Dendritic cell treated with granulocyte-macrophage colony-stimulating factor and Interleukin-4, amounts not matched to agents 40 ng/mL and 50 ng/mL, for 4 days (primary cell): ENCODE results near the gene CLSTN1.
A peak's percentile ranks its signal among the peaks of the same experiment; 100 is the strongest.

Source experiments
- H3K27ac Mint-ChIP-seq: one replicate; pipeline ENCODE4 v1.8.0; 2022; ENCODE audit warnings: mild to moderate bottlenecking, mixed read lengths
- H3K27me3 Mint-ChIP-seq: one replicate; pipeline ENCODE4 v1.8.0; 2022; ENCODE audit warnings: mild to moderate bottlenecking, mixed read lengths
- H3K36me3 Mint-ChIP-seq: one replicate; pipeline ENCODE4 v1.8.0; 2022; ENCODE audit warnings: low read depth, mixed read lengths
- H3K4me1 Mint-ChIP-seq: one replicate; pipeline ENCODE4 v1.8.0; 2022; ENCODE audit warnings: low read depth, mixed read lengths
- H3K4me3 Mint-ChIP-seq: one replicate; pipeline ENCODE4 v1.8.0; 2022; ENCODE audit warnings: mild to moderate bottlenecking, moderate library complexity, mixed read lengths
- H3K9me3 Mint-ChIP-seq: one replicate; pipeline ENCODE4 v1.8.0; 2022; ENCODE audit warnings: mixed read lengths
- intact Hi-C: fragments of 100-400 bp; cut with micrococcal nuclease; formaldehyde crosslinking; loops from one replicate; pipeline ENCODE4 v1.15.0; 2022

CLSTN1 gene

GRCh38 chr1:9860887-9861286 lies 37.1 kb upstream of the CLSTN1 start:
- no peak overlapping the region for H3K4me3 Mint-ChIP-seq
- no peaks in the 10 kb centered on the region for H3K27me3 Mint-ChIP-seq
- H3K4me1 Mint-ChIP-seq, result peaks cover 36% of the 10 kb centered on the region
- no peak overlapping the region for H3K27ac Mint-ChIP-seq
- no peaks in the 10 kb centered on the region for H3K9me3 Mint-ChIP-seq
- intact Hi-C loops, result loop anchor here (5.0 kb wide), 1 partner anchor 44 kb away; no protein-coding TSS in a partner anchor
- H3K36me3 Mint-ChIP-seq, result peaks cover 70% of the 10 kb centered on the region

- intact Hi-C loops, result loop anchor here (5.0 kb wide), 1 partner anchor 42 kb away; no protein-coding TSS in a partner anchor
- H3K9me3 Mint-ChIP-seq, result no peaks in the 10 kb centered on the region
- H3K36me3 Mint-ChIP-seq, result peaks cover 62% of the 10 kb centered on the region
- H3K4me1 Mint-ChIP-seq, result peaks cover 39% of the 10 kb centered on the region
- no peaks in the 10 kb centered on the region for H3K27me3 Mint-ChIP-seq
- H3K4me3 Mint-ChIP-seq, result peak overlapping the region; percentile 6
- peak overlapping the region; percentile 61 for H3K27ac Mint-ChIP-seq
These were observed 35.7 kb upstream of the CLSTN1 start for GRCh38 chr1:9859281-9860014.

GRCh38 chr1:9858293-9859035 lies 34.7 kb upstream of the CLSTN1 start:
- H3K27ac Mint-ChIP-seq, result peak overlapping the region; percentile 61
- intact Hi-C loops, result no loop called here
- H3K27me3 Mint-ChIP-seq, result no peaks in the 10 kb centered on the region
- H3K9me3 Mint-ChIP-seq, result no peaks in the 10 kb centered on the region
- H3K4me1 Mint-ChIP-seq, result peaks cover 34% of the 10 kb centered on the region
- peaks cover 62% of the 10 kb centered on the region for H3K36me3 Mint-ChIP-seq
- no peak overlapping the region for H3K4me3 Mint-ChIP-seq

- H3K9me3 Mint-ChIP-seq, result no peaks in the 10 kb centered on the region
- no peak overlapping the region for H3K4me3 Mint-ChIP-seq
- H3K36me3 Mint-ChIP-seq, result peaks cover 61% of the 10 kb centered on the region
- peaks cover 16% of the 10 kb centered on the region for H3K27me3 Mint-ChIP-seq
- intact Hi-C loops, result no loop called here
- H3K4me1 Mint-ChIP-seq, result peaks cover 55% of the 10 kb centered on the region
- H3K27ac Mint-ChIP-seq, result no peak overlapping the region
These were observed 31.4 kb upstream of the CLSTN1 start for GRCh38 chr1:9855186-9855585.

- Mint-ChIP-seq H3K9me3 (no peaks in the 10 kb centered on the region), H3K27me3 (peaks cover 16% of the 10 kb centered on the region), H3K36me3 (peaks cover 64% of the 10 kb centered on the region), H3K4me3 (no peak overlapping the region), H3K4me1 (peaks cover 39% of the 10 kb centered on the region), H3K27ac (no peak overlapping the region)
- intact Hi-C loops, result no loop called here
These were observed 29.5 kb upstream of the CLSTN1 start for GRCh38 chr1:9853249-9853595.

- Mint-ChIP-seq H3K27me3 (peaks cover 16% of the 10 kb centered on the region), H3K4me3 (no peak overlapping the region), H3K27ac (no peak overlapping the region), H3K9me3 (no peaks in the 10 kb centered on the region), H3K36me3 (peaks cover 58% of the 10 kb centered on the region), H3K4me1 (peaks cover 42% of the 10 kb centered on the region)
- intact Hi-C loops, result no loop called here
These were observed 28.9 kb upstream of the CLSTN1 start for GRCh38 chr1:9852410-9853248.

GRCh38 chr1:9852004-9852403 lies 28.2 kb upstream of the CLSTN1 start:
- intact Hi-C loops, result no loop called here
- peaks cover 42% of the 10 kb centered on the region for H3K4me1 Mint-ChIP-seq
- no peak overlapping the region for H3K4me3 Mint-ChIP-seq
- peaks cover 16% of the 10 kb centered on the region for H3K27me3 Mint-ChIP-seq
- no peaks in the 10 kb centered on the region for H3K9me3 Mint-ChIP-seq
- H3K36me3 Mint-ChIP-seq, result peaks cover 51% of the 10 kb centered on the region
- no peak overlapping the region for H3K27ac Mint-ChIP-seq

- Mint-ChIP-seq H3K27ac (no peak overlapping the region), H3K4me1 (peaks cover 51% of the 10 kb centered on the region), H3K4me3 (no peak overlapping the region), H3K36me3 (peaks cover 48% of the 10 kb centered on the region), H3K27me3 (peaks cover 16% of the 10 kb centered on the region), H3K9me3 (no peaks in the 10 kb centered on the region)
- intact Hi-C loops, result no loop called here
These were observed 26.8 kb upstream of the CLSTN1 start for GRCh38 chr1:9850442-9851162.

- intact Hi-C loops, result no loop called here
- H3K36me3 Mint-ChIP-seq, result peaks cover 48% of the 10 kb centered on the region
- no peak overlapping the region for H3K27ac Mint-ChIP-seq
These were observed 26.1 kb upstream of the CLSTN1 start for GRCh38 chr1:9849691-9850441.

GRCh38 chr1:9848022-9848421 lies 24.3 kb upstream of the CLSTN1 start:
- no peak overlapping the region for H3K27ac Mint-ChIP-seq
- H3K4me1 Mint-ChIP-seq, result peaks cover 38% of the 10 kb centered on the region
- H3K36me3 Mint-ChIP-seq, result peaks cover 34% of the 10 kb centered on the region
- H3K27me3 Mint-ChIP-seq, result peaks cover 16% of the 10 kb centered on the region
- no peak overlapping the region for H3K4me3 Mint-ChIP-seq
- intact Hi-C loops, result no loop called here
- H3K9me3 Mint-ChIP-seq, result no peaks in the 10 kb centered on the region

More at GRCh38 chr1:9849691-9850441, 26.1 kb upstream of the CLSTN1 start:
- Mint-ChIP-seq H3K4me3 (no peak overlapping the region), H3K27me3 (peaks cover 16% of the 10 kb centered on the region), H3K9me3 (no peaks in the 10 kb centered on the region), H3K4me1 (peaks cover 45% of the 10 kb centered on the region)

GRCh38 chr1:9847269-9847668 lies 23.5 kb upstream of the CLSTN1 start:
- Mint-ChIP-seq H3K36me3 (peaks cover 30% of the 10 kb centered on the region), H3K4me1 (peaks cover 37% of the 10 kb centered on the region), H3K9me3 (no peaks in the 10 kb centered on the region), H3K4me3 (no peak overlapping the region), H3K27ac (no peak overlapping the region), H3K27me3 (peaks cover 16% of the 10 kb centered on the region)
- intact Hi-C loops, result no loop called here

GRCh38 chr1:9846611-9847171 lies 22.9 kb upstream of the CLSTN1 start:
- no peaks in the 10 kb centered on the region for H3K9me3 Mint-ChIP-seq
- intact Hi-C loops, result no loop called here
- H3K27me3 Mint-ChIP-seq, result peaks cover 12% of the 10 kb centered on the region
- no peak overlapping the region for H3K4me3 Mint-ChIP-seq
- H3K36me3 Mint-ChIP-seq, result peaks cover 24% of the 10 kb centered on the region
- H3K4me1 Mint-ChIP-seq, result peaks cover 40% of the 10 kb centered on the region
- peak overlapping the region; percentile 77 for H3K27ac Mint-ChIP-seq

GRCh38 chr1:9845914-9846313 lies 22.1 kb upstream of the CLSTN1 start:
- Mint-ChIP-seq H3K9me3 (no peaks in the 10 kb centered on the region), H3K27ac (peak overlapping the region; percentile 77)

More at GRCh38 chr1:9845914-9846313, 22.1 kb upstream of the CLSTN1 start:
- peak overlapping the region; percentile 39 for H3K4me3 Mint-ChIP-seq
- intact Hi-C loops, result no loop called here
- H3K27me3 Mint-ChIP-seq, result peaks cover 4% of the 10 kb centered on the region
- peaks cover 16% of the 10 kb centered on the region for H3K36me3 Mint-ChIP-seq
- peaks cover 33% of the 10 kb centered on the region for H3K4me1 Mint-ChIP-seq
